GM19240 (cell line): ENCODE results near the gene GDF9.
"Not testable (repeated sequence)": the region's sequence is repeated elsewhere in the genome, so short reads cannot be mapped to it uniquely, and the experiment has no call there.

ENCODE experiments used
- DNase-seq: peaks from one replicate; pipeline ENCODE4 v3.0.0; 2011; ENCODE audit warnings: low spot score; ENCODE audit not compliant: insufficient read length

The GDF9 gene

DNA sequence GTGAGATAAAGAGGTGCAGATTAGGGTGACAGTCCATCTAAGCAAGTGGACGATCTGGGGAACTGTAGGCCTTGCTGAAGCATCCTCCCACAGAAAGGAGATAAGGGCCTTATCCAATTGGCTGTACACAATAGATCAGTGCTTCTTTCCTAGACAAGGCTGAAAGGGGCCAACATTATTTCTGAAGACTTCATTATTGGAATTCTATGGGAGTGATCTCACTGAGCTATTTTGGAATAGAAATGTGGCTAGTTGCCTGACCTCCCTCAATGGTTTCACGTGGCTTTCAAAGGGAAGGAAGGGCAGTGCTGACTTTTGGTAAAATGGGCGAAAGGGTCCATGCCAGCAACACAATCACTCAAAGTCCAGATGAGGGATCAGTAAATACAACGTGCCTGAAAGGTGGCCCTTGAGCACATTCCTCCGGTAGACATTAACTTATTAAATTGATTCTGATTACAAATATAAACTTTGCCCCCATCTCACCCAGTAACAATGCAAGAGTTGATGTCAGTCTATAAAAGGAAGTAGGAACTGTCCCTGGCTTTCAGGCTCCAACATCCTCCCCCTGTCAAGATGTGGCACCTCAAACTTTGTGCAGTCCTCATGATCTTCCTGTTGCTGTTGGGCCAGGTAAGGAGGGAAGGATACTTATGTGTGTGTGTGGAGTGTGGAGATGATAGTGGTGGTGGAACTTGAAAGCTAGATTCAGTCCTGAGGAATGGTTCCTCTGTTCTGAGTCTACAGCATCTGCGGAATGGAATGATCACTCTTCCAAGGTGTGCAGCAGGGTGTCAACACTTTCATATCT lies 7.1 kb upstream of the GDF9 start, which contains the start of gene LEAP2:
Gene LEAP2 (plus strand): TSS at position 550 of the 811 bp plus-strand sequence. CDS start 27 bp downstream, at position 577.
- DNase-seq: no peak

DNA sequence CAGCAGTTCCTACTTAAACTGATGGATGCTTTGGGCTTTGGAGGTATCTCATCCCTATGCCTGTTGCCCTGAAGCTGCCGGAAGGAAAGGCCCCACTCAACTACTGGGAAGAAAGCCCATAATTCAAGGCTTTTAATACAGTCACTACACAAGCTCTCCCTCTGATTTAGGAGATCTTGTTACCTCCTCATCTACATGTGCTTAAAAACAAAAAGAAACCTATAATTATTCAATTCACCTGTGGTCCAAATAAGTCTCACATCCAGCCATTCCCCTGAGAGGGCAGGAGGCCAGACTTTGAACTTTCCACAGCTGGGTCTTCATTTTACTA lies 6.5 kb upstream of the GDF9 start:
- DNase-seq: no peak

DNA sequence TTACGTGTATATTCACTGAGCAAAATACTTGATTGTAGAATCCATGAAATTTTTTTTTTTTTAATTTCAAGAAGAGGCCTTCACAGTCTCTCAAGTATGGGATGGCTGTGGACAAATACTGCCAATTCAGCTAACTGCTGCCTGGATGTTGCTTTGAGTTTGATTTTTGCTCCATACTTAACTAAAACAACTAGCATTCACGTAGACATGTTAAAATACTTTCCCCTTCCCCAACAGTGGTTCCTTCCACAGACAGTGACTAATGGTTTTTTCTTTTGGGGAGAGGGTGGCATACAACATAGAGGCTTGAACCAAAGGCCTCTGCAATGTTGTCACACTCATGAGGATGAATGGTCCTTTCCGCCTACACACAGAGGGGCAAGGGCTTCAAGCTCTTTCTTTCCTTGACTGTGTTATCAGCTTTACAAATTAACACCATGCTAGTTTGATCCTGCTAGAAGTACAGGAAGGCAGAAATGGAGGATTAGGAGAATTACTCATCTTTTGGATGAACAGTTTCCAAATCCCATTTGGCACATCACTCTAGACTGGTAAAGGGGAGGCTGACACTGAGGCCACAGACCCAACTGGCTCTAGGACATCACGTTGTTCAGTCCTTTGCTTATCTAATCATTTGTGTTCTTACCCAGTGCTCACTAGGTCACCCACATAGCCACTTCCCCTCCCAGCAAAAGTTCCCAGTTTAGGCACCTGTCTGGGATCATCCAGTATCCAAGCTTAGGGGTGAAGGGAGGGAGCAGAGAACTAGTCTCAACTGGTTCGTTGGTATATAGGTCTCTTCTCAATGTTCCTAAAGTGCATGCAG lies 5.4 kb upstream of the GDF9 start:
- DNase-seq: no peak

DNA sequence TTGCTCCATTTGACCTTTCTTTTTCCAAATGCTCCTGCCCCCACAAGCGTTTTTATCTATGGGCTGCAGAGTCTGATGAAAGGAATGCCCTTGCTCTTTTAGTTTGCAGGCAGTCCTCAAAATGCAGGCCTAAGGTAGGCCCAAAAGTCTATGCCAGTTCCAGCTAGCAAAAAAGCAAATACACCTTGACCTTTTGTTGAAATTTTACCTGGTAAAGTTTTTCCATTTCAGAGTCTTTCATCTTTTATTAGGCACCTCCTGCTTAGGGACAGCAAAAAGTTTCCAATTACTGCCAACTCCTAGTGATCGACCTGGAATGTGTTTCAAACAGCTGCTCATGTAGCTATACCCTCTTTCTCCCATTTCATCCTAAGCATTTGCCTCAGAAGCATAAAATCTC lies 4.5 kb upstream of the GDF9 start:
- DNase-seq: no peak

DNA sequence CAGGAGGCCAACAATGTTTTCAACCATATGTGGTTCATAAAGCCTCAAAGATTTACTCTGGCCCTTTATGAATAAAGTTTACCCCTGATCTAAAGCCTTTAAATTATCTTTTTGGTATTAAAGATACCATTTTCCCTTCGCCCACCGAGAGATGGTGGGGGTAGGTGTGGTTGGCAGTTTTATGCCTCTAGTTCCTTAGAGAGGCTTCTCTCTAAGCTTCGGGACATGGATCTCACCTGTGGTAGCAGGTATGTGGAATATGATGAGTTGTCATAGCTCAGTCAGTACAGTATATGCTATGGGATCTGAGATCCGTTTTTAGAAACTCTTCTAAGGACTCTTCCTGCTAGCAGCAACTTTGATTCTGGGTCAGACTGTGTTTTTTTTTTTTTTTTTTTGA lies 2.5 kb upstream of the GDF9 start:
- no peak for DNase-seq

DNA sequence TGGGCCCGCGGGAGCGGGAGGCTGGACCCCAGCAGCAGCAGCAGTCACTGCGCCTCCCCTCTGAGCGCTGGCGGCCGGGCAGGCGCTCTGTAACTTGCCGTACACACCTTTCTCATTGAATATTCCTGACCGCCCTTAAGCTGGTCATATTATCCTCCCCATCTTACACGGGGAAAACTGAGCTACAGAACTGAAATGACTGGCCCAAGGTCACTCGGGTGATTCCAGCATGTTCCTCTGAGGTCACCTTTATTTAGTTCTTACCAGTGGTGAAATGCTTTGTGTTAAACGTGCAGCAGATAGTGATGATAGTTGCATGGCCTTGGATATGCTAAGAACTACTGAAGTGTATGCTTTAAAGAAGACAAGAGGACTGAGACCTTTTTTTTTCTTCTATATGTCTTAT lies 780 bp upstream of the GDF9 start:
- DNase-seq: peak; percentile 4

DNA sequence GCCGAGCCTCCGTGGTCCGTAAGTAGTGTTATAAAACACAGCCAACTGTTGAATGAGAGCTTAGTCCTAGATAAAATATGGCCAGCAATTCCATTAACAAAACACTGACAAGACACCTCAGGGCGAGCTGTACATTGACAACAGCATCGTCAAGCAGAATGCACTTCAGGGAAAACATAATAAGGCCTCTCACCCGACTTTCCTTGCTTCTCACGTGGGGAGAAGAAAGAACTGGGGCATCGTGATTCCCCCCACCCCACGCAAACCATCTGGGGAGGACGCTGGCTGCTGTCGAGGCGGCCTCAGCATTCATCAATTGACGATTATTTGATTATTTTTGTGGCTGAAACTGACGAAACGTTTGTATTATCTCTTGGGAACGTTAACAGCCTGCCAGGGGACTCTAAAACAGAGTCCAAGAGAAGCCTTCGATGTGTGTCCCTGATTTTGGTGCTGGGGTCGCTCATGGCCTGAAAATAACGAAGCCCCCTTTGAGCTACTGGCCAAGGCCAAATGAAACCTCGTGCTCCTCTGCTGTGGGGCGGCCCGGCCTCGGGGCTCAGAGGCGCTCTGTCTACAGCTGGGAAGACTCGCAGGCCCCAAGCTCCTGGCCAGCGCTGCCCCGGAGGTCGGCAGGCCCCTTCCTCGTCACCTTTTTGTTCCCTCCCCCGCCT lies 464 bp downstream of the GDF9 start:
- peak; percentile 2 for DNase-seq

DNA sequence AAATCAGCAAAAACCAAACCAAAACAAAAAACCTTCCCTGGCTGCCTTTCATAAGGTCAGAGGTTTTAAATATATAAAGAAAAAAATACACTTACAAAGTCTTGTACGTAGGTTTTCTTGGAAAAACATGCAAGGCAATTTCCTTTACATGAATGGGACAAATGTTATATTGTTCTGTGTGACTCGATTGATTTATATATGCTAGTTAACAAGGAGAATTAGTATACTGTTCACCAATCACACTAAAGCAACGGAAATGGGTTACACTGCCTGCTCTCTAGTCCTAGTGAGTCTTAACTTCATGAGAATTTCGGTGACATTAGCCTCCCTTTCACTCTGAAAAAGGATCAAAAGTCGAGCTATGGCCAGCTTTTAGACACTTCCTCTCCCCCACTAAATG lies 5.5 kb downstream of the GDF9 start:
- no peak for DNase-seq

DNA sequence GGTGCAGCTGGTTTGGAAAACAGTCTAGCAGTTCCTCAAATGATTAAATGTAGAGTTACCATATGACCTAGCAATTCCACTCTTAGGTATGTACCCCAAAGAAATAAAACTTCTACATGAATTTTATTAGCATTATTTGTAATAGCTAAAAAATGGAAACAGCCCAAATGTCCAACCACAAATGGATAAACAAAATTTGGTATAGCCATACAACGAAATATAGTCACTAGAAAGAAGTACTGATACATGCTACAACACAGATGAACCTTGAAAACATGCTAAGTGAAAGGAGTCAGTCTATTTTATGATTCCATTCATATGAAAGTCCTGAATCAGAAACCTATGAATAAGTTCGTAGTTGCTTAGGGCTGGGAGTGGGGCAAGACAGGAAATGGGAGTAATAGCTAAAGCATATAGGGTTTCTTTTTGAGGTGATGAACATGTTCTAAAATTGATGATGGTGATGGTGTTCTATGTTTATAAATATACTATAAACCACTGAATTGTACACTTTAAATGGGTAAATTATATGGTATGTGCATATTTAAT lies 6.3 kb downstream of the GDF9 start:
- no peak for DNase-seq

DNA sequence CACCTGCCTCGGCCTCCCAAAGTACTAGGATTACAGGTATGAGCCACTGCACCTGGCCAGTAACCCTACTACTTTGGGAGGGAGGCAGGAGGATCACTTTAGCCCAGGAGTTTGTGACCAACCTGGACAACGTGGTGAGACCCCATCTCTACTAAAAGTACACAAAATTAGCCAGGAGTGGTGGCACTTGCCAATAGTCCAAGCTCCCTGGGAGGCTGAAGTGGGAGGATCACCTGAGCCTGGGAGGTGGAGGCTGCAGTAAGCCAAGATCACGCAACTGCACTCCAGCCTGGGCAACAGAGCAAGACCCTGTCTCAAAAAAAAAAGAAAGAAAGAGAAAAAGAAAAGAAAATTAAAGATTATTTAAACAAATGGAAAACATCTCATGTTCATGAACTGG lies 10.3 kb downstream of the GDF9 start:
- DNase-seq: no peak

DNA sequence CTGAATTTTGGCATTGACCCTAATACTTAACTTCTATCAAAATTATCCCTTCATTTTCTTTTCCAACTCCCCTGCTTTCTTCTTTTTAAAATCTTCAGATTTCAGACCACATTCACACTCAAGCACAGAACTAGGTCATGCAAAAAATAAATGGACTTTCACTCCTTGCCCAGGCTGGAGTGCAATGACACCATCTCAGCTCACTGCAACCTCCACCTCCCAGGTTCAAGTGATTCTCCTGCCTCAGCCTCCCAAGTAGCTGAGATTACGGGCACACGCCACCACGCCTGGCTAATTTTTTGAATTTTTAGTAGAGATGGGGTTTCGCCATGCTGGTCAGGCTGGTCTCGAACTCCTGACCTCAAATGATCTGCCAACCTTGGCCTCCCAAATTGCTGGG lies 11.3 kb downstream of the GDF9 start:
- DNase-seq: not testable (repeated sequence)

DNA sequence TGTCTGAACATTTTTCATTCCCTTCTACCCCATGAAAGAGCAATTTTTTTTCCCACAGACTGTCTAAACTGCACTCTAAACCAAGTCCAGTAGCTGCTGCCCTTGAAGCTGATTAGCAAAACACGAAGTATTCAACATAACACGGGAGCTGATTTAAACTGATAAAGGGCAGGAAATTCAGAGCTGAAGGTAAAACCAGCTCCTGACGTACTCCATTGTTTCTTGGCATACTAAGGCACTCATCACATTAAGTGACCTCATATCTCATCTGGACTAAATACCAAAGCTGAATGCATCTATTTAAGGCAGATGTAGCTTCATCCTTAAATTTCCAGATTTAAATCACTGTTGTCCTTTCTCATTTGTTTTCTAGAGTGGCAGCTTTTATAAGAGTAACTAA lies 12.0 kb downstream of the GDF9 start:
- DNase-seq: no peak

DNA sequence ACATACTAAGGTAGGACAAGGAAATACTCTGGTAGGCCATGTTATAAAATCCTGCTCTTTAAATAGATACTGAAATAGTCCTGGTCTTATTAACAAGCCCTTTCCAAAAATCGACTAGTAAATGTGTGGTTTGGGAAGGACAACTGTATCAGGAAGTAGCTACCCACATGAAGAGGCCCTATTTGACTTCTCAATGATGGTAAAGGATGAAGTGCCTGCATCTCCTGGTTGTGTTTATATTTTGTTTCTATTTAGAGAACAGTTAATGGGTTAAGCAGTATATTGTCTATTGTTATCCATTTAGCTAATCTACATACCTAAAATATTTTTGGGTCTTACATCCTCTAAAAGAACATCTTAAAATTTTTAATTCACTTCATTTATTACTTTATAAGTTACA lies 12.5 kb downstream of the GDF9 start:
- DNase-seq: no peak

DNA sequence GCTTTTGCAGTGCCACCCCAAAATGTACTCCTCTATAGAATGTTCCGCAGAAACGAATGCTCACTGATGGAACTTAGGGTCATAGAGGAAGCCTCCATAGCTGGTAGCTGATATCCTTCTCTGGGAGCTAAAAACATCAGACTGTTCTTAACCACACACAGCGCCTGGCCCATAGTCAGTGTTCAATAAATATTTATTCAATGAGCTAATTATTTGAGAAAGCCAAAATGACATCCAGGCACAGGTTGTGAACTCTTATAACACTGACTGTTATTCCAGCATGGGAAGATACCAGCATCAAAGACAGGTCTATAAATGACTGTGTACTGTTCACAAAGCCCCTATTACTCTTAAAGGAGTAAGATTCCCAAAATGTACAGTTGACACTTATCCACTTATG lies 12.9 kb downstream of the GDF9 start:
- DNase-seq: no peak

DNA sequence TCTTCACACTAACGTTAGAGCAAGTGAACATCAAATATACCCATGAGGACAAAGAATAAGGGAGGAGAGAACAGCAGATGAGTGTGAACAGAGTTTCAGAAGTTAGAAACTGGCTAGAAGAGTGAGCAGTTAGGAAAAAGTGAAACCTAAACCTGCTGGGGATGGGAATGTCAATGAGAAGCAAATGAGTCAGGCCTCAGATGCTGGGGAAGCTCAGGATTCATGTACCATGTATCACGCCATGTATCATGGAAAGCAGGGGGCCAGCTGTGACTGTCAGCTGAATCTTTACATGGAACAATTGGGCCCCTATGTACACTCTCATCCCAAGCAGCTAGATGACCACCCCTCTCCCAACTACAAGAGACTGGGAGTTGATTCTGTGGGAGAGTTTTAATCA lies 16.2 kb downstream of the GDF9 start:
- no peak for DNase-seq

DNA sequence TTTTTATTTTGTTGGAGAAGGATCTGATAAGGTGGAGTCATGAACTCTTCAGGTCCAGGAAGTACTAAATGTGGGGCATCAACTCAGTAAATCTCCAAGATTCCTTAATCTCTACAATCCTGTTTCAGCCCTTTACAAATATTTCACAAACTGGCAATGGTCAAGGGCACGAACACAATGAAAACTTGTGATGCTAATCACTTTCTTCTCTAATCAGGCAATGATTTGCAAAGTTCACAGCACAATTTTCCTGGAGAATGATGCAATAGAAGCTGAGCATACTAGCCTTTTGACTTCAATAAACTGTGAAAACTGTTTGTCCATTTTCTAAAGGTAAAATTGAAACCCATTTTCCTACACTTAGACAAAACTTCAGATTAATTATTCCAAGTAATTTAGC lies 16.9 kb downstream of the GDF9 start:
- no peak for DNase-seq

DNA sequence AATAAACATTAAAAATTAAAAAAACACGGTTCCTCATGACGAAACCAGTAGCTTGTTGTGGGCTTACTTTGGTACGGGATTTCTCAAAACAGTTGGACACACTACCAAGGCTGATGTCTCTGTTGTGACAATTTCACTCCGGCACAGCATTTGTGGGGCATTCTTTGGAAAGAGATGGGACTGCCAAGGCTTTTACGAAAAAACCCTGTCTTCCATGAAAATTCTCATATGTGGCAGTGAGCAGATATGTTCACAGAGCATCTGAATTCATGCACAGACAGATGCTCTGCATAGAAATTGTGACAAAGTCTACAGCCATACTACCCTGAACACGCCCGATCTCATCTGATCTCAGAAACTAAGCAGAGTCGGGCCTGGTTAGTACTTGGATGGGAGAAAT lies 18.0 kb downstream of the GDF9 start:
- no peak for DNase-seq

DNA sequence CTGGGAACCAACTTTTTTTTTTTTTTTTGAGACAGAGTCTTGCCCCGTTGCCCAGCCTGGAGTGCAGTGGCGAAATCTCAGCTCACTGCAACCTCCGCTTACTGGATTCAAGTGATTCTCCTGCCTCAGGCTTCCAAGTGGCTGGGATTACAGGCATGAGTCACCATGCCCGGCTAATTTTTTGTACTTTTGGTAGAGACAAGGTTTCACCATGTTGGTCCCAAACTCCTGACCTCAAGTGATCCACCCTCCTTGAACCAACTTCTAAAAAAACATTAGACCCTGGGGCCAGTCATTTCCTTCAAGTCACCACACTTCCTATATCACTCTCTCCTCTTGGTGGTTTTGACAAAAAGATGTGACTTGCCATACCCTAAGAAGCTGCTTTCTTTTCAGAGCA lies 25.0 kb downstream of the GDF9 start:
- DNase-seq: no peak

DNA sequence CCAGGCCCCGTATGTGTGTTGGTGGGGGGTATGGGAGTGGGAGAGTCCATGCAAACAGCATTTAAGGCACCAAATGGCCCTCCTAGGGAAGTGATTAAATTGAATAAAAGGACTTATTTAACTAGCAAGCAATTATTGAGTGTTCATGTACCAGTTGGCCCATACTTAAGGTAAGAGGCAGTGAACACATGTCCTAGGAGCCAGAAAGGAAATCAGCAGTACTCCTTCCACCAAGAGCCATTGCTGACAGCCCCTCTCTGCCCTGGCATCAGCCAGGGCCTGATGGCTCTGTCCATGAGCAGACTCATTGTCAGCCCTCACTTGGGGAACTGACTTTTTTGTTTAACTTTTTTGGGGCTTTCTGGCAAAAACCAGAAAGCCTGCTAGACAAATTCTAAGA lies 25.4 kb downstream of the GDF9 start:
- no peak for DNase-seq

DNA sequence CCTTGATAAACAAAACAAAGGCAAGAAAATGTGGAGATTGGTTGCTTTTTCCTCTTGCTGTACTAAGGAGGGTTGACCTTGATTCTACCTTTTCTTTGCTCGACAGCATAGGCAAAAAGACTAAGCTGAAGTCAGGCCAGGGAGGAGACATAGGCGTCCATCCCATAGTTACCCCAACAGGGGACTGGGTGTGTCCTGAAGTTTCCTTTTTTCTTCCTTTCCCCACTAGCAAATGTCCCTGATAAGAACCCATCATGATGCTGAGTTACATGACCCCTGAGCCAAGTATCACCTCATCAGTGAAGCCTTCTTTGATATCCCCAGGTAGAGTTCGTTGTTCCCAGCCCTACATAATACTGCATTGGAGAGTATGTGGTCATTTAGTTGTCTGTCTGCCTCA lies 26.0 kb downstream of the GDF9 start:
- no peak for DNase-seq

DNA sequence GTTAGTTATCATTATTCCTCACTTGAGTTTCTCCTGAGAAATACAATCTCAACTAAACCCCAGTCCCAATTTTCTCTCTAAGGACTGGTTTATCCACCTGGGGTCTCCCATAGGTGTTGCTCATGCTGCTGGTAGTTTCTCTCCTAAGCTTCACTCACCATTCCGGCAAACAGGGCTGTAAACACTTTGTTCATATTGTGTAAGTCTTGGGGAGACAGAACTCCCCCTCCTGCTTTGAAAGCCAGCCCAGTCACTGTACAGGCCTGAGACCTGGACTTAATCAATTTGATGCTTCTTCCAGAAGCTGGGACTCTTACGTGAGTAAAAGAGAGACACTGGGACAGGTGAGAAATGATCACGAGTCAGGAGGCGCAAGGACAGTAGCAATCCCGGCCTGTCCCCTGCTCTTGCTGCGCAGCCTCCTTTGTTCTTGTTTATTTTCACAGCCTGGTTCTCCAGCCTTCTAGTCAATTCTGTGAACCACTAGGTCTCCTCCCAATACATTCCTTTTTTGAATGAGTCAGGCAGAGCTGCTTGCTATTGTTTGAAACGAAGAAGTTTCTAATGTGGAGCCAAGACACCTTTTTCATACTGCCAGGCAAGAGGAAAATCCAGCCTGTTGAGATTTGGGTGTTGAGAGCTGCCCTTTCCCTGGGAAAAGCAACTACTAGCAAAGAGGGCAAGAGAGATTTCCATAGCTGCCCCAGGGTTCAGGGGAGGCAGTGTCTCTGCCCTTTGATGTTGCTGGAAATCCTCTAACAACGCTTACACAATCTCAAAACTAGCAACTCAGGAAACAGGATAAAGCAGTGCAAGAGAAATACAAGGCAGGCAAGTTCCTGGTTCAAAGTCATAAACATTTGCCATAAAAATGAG lies 26.6 kb downstream of the GDF9 start:
- no peak for DNase-seq
